ENCODE results near the gene PTBP3. TPM values are rescaled to one million over a fixed set of nuclear protein-coding genes. Genes with fewer than 3 reads are reported as not detected.
A peak's percentile ranks its signal among the peaks of the same experiment; 100 is the strongest.
"Not testable (repeated sequence)": the region's sequence is repeated elsewhere in the genome, so short reads cannot be mapped to it uniquely, and the experiment has no call there.

The PTBP3 gene
- total RNA-seq, 1 experiment from 2014 or later = 90.3 TPM

GRCh38 chr9:112224401-112225289 lies 108.8 kb downstream of the PTBP3 start:
- H3K36me3 ChIP-seq = peaks cover 66% of the 10 kb centered on the region
- peak; percentile 84 to 90 for DNase-seq (ENCODE audit: low read depth in 1 of 2, low spot score in 2 of 2)
- no peak overlapping the region for H3K4me3 ChIP-seq
- H3K27ac ChIP-seq = peak overlapping the region; percentile 96
- peaks cover 28% of the 10 kb centered on the region for H3K4me1 ChIP-seq (replicated peaks)
- no peaks in the 10 kb centered on the region for H3K9me3 ChIP-seq (replicated peaks)
- no peaks in the 10 kb centered on the region for H3K27me3 ChIP-seq (replicated peaks)

- Histone ChIP-seq H3K27ac (no peak overlapping the region), H3K9me3 (replicated peaks) (no peaks in the 10 kb centered on the region), H3K27me3 (replicated peaks) (no peaks in the 10 kb centered on the region), H3K4me1 (replicated peaks) (peaks cover 5% of the 10 kb centered on the region), H3K4me3 (no peak overlapping the region), H3K36me3 (peaks cover 77% of the 10 kb centered on the region)
- DNase-seq (ENCODE audit: low read depth in 1 of 2, low spot score in 2 of 2) = no peak
Observed at GRCh38 chr9:112218908-112219307, 114.5 kb downstream of the PTBP3 start.

GRCh38 chr9:112212926-112213325 lies 120.5 kb downstream of the PTBP3 start:
- Histone ChIP-seq H3K27me3 (replicated peaks) (no peaks in the 10 kb centered on the region), H3K36me3 (peaks cover 71% of the 10 kb centered on the region)
- no peak for DNase-seq (ENCODE audit: low read depth in 1 of 2, low spot score in 2 of 2)

GRCh38 chr9:112207451-112207850 lies 126.0 kb downstream of the PTBP3 start:
- H3K4me3 ChIP-seq = no peak overlapping the region
- 0 out of 2 replicates have a peak, but pooled peaks cover 3% of the 10 kb centered on the region for H3K9me3 ChIP-seq (replicated peaks)
- H3K27me3 ChIP-seq (replicated peaks) = no peaks in the 10 kb centered on the region
- H3K4me1 ChIP-seq (replicated peaks) = peaks cover 16% of the 10 kb centered on the region
- DNase-seq (ENCODE audit: low read depth in 1 of 2, low spot score in 2 of 2) = no peak
- no peak overlapping the region for H3K27ac ChIP-seq
- peaks cover 57% of the 10 kb centered on the region for H3K36me3 ChIP-seq

More at GRCh38 chr9:112212926-112213325, 120.5 kb downstream of the PTBP3 start:
- Histone ChIP-seq H3K9me3 (replicated peaks) (0 out of 2 replicates have a peak, but pooled peaks cover 3% of the 10 kb centered on the region), H3K27ac (no peak overlapping the region), H3K4me3 (no peak overlapping the region), H3K4me1 (replicated peaks) (no peaks in the 10 kb centered on the region)

GRCh38 chr9:112203536-112203935 lies 129.9 kb downstream of the PTBP3 start:
- H3K27ac ChIP-seq = peak overlapping the region; percentile 73
- H3K36me3 ChIP-seq = peaks cover 31% of the 10 kb centered on the region
- no peaks in the 10 kb centered on the region for H3K27me3 ChIP-seq (replicated peaks)
- DNase-seq (ENCODE audit: low read depth in 1 of 2, low spot score in 2 of 2) = peak in 1 of 2 experiments; percentile 84
- H3K9me3 ChIP-seq (replicated peaks) = 0 out of 2 replicates have a peak, but pooled peaks cover 3% of the 10 kb centered on the region
- peaks cover 16% of the 10 kb centered on the region for H3K4me1 ChIP-seq (replicated peaks)
- no peak overlapping the region for H3K4me3 ChIP-seq

GRCh38 chr9:112200711-112201110 lies 132.7 kb downstream of the PTBP3 start:
- DNase-seq (ENCODE audit: low read depth in 1 of 2, low spot score in 2 of 2) = no peak

GRCh38 chr9:112198646-112199045 lies 134.8 kb downstream of the PTBP3 start:
- H3K4me3 ChIP-seq = no peak overlapping the region
- no peaks in the 10 kb centered on the region for H3K27me3 ChIP-seq (replicated peaks)
- H3K9me3 ChIP-seq (replicated peaks) = no peaks in the 10 kb centered on the region
- peaks cover 19% of the 10 kb centered on the region for H3K4me1 ChIP-seq (replicated peaks)
- no peak for DNase-seq (ENCODE audit: low read depth in 1 of 2, low spot score in 2 of 2)
- peaks cover 9% of the 10 kb centered on the region; the same call in 1 of the 2 replicates for H3K36me3 ChIP-seq
- no peak overlapping the region for H3K27ac ChIP-seq

More at GRCh38 chr9:112200711-112201110, 132.7 kb downstream of the PTBP3 start:
- Histone ChIP-seq H3K9me3 (replicated peaks) (no peaks in the 10 kb centered on the region), H3K27ac (no peak overlapping the region), H3K36me3 (peaks cover 9% of the 10 kb centered on the region; the same call in 1 of the 2 replicates), H3K4me1 (replicated peaks) (peaks cover 16% of the 10 kb centered on the region), H3K4me3 (no peak overlapping the region), H3K27me3 (replicated peaks) (no peaks in the 10 kb centered on the region)

GRCh38 chr9:112194969-112195431 lies 138.4 kb downstream of the PTBP3 start:
- DNase-seq (ENCODE audit: low read depth in 1 of 2, low spot score in 2 of 2) = no peak

GRCh38 chr9:112193572-112194288 lies 139.7 kb downstream of the PTBP3 start:
- Histone ChIP-seq H3K4me3 (no peak overlapping the region), H3K9me3 (replicated peaks) (no peaks in the 10 kb centered on the region), H3K36me3 (no peaks in the 10 kb centered on the region), H3K27me3 (replicated peaks) (no peaks in the 10 kb centered on the region), H3K27ac (no peak overlapping the region), H3K4me1 (replicated peaks) (peaks cover 14% of the 10 kb centered on the region)
- no peak for DNase-seq (ENCODE audit: low read depth in 1 of 2, low spot score in 2 of 2)

More at GRCh38 chr9:112194969-112195431, 138.4 kb downstream of the PTBP3 start:
- H3K4me3 ChIP-seq = no peak overlapping the region
- H3K27ac ChIP-seq = no peak overlapping the region
- H3K4me1 ChIP-seq (replicated peaks) = peaks cover 14% of the 10 kb centered on the region
- no peaks in the 10 kb centered on the region for H3K36me3 ChIP-seq
- H3K9me3 ChIP-seq (replicated peaks) = no peaks in the 10 kb centered on the region
- no peaks in the 10 kb centered on the region for H3K27me3 ChIP-seq (replicated peaks)

GRCh38 chr9:112190320-112190719 lies 143.1 kb downstream of the PTBP3 start:
- peaks cover 14% of the 10 kb centered on the region for H3K4me1 ChIP-seq (replicated peaks)
- DNase-seq (ENCODE audit: low read depth in 1 of 2, low spot score in 2 of 2); H3K36me3 ChIP-seq; H3K27ac ChIP-seq; H3K27me3 ChIP-seq (replicated peaks); H3K4me3 ChIP-seq; H3K9me3 ChIP-seq (replicated peaks): not testable (repeated sequence)

- Histone ChIP-seq H3K36me3 (no peaks in the 10 kb centered on the region), H3K4me1 (replicated peaks) (peaks cover 4% of the 10 kb centered on the region), H3K4me3 (no peak overlapping the region), H3K9me3 (replicated peaks) (no peaks in the 10 kb centered on the region), H3K27ac (no peak overlapping the region), H3K27me3 (replicated peaks) (no peaks in the 10 kb centered on the region)
- DNase-seq (ENCODE audit: low read depth in 1 of 2, low spot score in 2 of 2) = no peak
Observed at GRCh38 chr9:112188884-112189283, 144.5 kb downstream of the PTBP3 start.

GRCh38 chr9:112187404-112187803 lies 146.0 kb downstream of the PTBP3 start:
- DNase-seq (ENCODE audit: low read depth in 1 of 2, low spot score in 2 of 2) = no peak
- Histone ChIP-seq H3K27me3 (replicated peaks) (no peaks in the 10 kb centered on the region), H3K27ac (no peak overlapping the region), H3K4me1 (replicated peaks) (no peaks in the 10 kb centered on the region), H3K4me3 (no peak overlapping the region), H3K9me3 (replicated peaks) (no peaks in the 10 kb centered on the region), H3K36me3 (no peaks in the 10 kb centered on the region)

GRCh38 chr9:112186695-112187094 lies 146.7 kb downstream of the PTBP3 start:
- H3K4me1 ChIP-seq (replicated peaks) = peaks cover 4% of the 10 kb centered on the region
- H3K9me3 ChIP-seq (replicated peaks) = no peaks in the 10 kb centered on the region
- H3K27ac ChIP-seq = no peak overlapping the region
- H3K4me3 ChIP-seq = no peak overlapping the region
- H3K27me3 ChIP-seq (replicated peaks) = no peaks in the 10 kb centered on the region
- no peak for DNase-seq (ENCODE audit: low read depth in 1 of 2, low spot score in 2 of 2)
- no peaks in the 10 kb centered on the region for H3K36me3 ChIP-seq

- H3K9me3 ChIP-seq (replicated peaks) = no peaks in the 10 kb centered on the region
- H3K36me3 ChIP-seq = no peaks in the 10 kb centered on the region
- H3K4me1 ChIP-seq (replicated peaks) = peaks cover 18% of the 10 kb centered on the region
- H3K4me3 ChIP-seq = no peak overlapping the region
- H3K27ac ChIP-seq = no peak overlapping the region
- no peaks in the 10 kb centered on the region for H3K27me3 ChIP-seq (replicated peaks)
- DNase-seq (ENCODE audit: low read depth in 1 of 2, low spot score in 2 of 2) = no peak
Observed at GRCh38 chr9:112184946-112185345, 148.5 kb downstream of the PTBP3 start.

Measured in SJSA1 (cell line).